ENCODE data around the gene CSNK1A1L. TPM values are rescaled to one million over a fixed set of nuclear protein-coding genes. Genes with fewer than 3 reads are reported as not detected.

The CSNK1A1L gene
- total and polyA plus RNA-seq, 2 of the 13 experiments (the other 11 are each of a cell fraction or from before 2014, with no cell fraction given): not detected

DNA sequence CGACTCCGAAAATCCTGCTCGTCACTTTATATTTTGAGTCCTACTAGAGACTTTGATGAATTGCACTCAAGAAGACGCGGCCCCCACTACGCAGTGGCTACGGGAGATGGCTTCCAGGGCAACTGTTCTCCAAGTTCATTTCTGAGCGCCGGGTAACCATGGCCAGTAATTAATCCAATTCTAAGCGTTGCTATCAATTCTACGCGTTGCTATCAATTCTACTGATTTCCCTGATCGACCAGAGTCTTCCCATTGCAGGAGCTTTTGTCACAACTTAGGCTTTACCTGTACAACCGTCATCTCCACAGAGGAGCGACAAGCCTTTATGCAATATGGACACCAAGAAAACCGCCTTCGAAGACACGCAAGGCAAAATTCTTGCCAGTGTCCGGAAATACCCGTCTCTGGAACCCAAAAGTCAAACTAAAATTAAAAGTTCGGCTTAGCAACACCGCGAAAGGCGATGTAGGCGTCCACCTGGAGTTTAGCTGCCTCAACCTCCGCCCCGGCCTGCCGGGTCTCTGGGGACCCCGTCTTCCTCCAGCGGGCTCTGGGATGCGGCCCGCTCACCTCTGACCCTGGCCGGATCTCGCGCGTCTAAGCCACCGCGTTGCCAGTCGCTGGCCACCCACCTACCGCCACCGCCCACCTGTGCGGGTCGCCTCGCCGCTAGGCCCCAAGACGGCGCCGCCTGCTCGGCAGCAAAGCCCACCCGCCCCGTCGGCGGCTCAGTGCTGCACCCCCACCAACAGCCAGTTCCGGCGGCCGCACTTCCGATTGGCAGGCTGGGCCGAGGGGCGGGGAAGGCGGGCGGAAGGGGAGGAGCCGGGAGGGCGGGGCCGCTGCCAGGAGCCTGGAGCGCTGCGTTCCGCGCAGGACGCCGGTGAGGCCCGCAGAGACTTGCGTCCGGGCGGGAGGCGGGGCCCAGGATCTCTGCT, 46.3 kb downstream of the CSNK1A1L start, which contains the start of gene SUPT20H (continued):
- TF ChIP-seq, protein P1, sequence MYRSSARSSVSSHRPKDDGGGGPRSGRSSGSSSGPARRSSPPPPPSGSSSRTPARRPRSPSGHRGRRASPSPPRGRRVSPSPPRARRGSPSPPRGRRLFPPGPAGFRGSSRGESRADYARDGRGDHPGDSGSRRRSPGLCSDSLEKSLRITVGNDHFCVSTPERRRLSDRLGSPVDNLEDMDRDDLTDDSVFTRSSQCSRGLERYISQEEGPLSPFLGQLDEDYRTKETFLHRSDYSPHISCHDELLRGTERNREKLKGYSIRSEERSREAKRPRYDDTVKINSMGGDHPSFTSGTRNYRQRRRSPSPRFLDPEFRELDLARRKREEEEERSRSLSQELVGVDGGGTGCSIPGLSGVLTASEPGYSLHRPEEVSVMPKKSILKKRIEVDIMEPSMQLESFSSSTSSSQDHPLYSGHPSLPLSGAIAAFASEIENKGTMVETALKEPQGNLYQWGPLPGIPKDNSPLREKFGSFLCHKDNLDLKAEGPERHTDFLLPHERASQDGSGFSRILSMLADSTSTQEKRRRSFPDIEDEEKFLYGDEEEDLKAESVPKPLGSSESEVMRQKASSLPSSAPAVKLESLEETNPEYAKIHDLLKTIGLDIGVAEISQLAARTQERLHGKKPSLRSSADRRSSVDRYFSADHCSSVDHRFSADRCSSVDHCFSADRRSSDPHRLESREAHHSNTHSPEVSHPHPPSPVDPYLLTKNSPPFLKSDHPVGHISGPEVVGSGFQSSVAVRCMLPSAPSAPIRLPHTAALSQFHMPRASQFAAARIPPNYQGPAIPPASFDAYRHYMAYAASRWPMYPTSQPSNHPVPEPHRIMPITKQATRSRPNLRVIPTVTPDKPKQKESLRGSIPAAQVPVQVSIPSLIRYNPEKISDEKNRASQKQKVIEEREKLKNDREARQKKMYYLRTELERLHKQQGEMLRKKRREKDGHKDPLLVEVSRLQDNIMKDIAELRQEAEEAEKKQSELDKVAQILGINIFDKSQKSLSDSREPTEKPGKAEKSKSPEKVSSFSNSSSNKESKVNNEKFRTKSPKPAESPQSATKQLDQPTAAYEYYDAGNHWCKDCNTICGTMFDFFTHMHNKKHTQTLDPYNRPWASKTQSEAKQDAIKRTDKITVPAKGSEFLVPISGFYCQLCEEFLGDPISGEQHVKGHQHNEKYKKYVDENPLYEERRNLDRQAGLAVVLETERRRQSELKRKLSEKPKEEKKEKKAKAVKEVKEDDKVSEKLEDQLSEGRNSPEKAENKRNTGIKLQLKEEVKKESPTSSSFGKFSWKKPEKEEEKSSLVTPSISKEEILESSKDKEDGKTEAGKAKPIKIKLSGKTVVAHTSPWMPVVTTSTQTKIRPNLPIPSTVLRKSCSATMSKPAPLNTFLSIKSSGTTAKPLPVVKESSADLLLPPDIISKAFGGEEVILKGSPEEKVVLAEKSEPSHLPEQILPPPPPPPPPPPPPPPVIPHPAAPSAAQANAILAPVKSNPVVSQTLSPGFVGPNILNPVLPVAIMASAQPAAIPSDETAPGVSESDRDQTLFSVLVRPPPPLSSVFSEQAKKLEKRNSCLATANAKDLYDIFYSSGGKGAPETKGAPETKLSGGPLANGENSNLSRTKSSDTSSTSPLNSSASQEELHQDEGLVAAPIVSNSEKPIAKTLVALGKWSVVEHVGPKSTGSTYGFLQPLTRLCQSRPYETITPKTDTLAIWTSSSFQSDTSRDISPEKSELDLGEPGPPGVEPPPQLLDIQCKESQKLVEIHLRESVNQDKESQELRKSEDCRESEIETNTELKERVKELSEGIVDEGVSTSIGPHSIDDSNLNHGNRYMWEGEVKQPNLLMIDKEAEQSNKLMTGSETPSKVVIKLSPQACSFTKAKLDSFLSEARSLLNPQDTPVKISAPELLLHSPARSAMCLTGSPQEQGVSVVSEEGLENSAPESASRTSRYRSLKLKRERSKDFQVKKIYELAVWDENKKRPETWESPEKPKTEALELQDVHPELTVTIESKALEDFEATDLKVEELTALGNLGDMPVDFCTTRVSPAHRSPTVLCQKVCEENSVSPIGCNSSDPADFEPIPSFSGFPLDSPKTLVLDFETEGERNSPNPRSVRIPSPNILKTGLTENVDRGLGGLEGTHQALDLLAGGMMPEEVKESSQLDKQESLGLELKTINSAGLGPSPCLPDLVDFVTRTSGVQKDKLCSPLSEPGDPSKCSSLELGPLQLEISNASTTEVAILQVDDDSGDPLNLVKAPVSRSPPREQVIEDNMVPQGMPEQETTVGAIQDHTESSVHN (CRISPR knock-in tag; IDR thresholded peaks at IDR 0.05): no peak
- TF ChIP-seq KAT7 (CRISPR knock-in tag; IDR thresholded peaks at IDR 0.05; ENCODE audit: borderline replicate concordance): peak; percentile 77; the same call in 1 of the 2 replicates
- no peak for TF ChIP-seq NR3C1 (CRISPR knock-in tag; IDR thresholded peaks at IDR 0.05)
- TF ChIP-seq ATRX (CRISPR knock-in tag; IDR thresholded peaks at IDR 0.05; ENCODE audit: borderline replicate concordance): no peak
- TF ChIP-seq, protein P2, sequence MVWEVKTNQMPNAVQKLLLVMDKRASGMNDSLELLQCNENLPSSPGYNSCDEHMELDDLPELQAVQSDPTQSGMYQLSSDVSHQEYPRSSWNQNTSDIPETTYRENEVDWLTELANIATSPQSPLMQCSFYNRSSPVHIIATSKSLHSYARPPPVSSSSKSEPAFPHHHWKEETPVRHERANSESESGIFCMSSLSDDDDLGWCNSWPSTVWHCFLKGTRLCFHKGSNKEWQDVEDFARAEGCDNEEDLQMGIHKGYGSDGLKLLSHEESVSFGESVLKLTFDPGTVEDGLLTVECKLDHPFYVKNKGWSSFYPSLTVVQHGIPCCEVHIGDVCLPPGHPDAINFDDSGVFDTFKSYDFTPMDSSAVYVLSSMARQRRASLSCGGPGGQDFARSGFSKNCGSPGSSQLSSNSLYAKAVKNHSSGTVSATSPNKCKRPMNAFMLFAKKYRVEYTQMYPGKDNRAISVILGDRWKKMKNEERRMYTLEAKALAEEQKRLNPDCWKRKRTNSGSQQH (CRISPR knock-in tag; IDR thresholded peaks at IDR 0.05; ENCODE audit: low read depth): peak; percentile 55; the same call in 1 of the 2 replicates
- TF ChIP-seq ZNF776 (CRISPR knock-in tag; IDR thresholded peaks at IDR 0.05): peak; percentile 65
- peak; percentile 74; the same call in 1 of the 2 replicates for TF ChIP-seq YEATS2 (CRISPR knock-in tag; IDR thresholded peaks at IDR 0.05; ENCODE audit: borderline replicate concordance)
- no peak for TF ChIP-seq ZNF138 (CRISPR knock-in tag; IDR thresholded peaks at IDR 0.05; ENCODE audit: low read depth)
- no peak for TF ChIP-seq RELA (CRISPR knock-in tag; IDR thresholded peaks at IDR 0.05)
- TF ChIP-seq, protein P3, sequence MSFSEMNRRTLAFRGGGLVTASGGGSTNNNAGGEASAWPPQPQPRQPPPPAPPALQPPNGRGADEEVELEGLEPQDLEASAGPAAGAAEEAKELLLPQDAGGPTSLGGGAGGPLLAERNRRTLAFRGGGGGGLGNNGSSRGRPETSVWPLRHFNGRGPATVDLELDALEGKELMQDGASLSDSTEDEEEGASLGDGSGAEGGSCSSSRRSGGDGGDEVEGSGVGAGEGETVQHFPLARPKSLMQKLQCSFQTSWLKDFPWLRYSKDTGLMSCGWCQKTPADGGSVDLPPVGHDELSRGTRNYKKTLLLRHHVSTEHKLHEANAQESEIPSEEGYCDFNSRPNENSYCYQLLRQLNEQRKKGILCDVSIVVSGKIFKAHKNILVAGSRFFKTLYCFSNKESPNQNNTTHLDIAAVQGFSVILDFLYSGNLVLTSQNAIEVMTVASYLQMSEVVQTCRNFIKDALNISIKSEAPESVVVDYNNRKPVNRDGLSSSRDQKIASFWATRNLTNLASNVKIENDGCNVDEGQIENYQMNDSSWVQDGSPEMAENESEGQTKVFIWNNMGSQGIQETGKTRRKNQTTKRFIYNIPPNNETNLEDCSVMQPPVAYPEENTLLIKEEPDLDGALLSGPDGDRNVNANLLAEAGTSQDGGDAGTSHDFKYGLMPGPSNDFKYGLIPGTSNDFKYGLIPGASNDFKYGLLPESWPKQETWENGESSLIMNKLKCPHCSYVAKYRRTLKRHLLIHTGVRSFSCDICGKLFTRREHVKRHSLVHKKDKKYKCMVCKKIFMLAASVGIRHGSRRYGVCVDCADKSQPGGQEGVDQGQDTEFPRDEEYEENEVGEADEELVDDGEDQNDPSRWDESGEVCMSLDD (CRISPR knock-in tag; IDR thresholded peaks at IDR 0.05; ENCODE audit: borderline replicate concordance): peak; percentile 70; the same call in 1 of the 2 replicates
- no peak for TF ChIP-seq ZNF326 (CRISPR knock-in tag; IDR thresholded peaks at IDR 0.05; ENCODE audit: borderline replicate concordance)
- TF ChIP-seq KDM6A (CRISPR knock-in tag; IDR thresholded peaks at IDR 0.05; ENCODE audit: low read depth): no peak
- no peak for TF ChIP-seq DPF2 (CRISPR knock-in tag; IDR thresholded peaks at IDR 0.05; ENCODE audit: borderline replicate concordance, low read depth)
- TF ChIP-seq ZNF720 (CRISPR knock-in tag; IDR thresholded peaks at IDR 0.05): no peak
- peak; percentile 57; the same call in 1 of the 2 replicates for TF ChIP-seq ADNP (CRISPR knock-in tag; IDR thresholded peaks at IDR 0.05)
